HepG2 (cell line): ENCODE data around the gene B4GALT4. TPM values are rescaled to one million over a fixed set of nuclear protein-coding genes. Genes with fewer than 3 reads are reported as not detected.

ENCODE experiments used
- ATAC-seq: fragments of 200-7000 bp; cut with Tn5 transposase; 3 replicates; pipeline ENCODE4 v1.9.1; 2020; ENCODE audit warnings: mild to moderate bottlenecking, moderate library complexity
- BruUV-seq: library from RNA; stranded (reverse); fragments of 400-500 nt; replicated peaks from 2 replicates; lab custom pipeline; 2021; lab: Mats Ljungman, UMichigan
- CTCF ChIA-PET: fragments of 300-600 bp; formaldehyde crosslinking; extraction: SDS; loops from one replicate; lab custom pipeline; 2021; ENCODE audit warnings: low total read pairs, inconsistent platforms, low intra/inter-chr PET ratio; lab: Yijun Ruan, JAX
- POLR2A ChIA-PET: fragments of 350-600 bp; sonication (Branson Sonifier 250); formaldehyde crosslinking; loops from one replicate; lab custom pipeline; 2020; ENCODE audit warnings: antibody characterized with exemption, inconsistent platforms; lab: Yijun Ruan, JAX
- DNase-seq: peaks from one replicate; pipeline ENCODE4 v3.0.0-alpha.2; 2015; ENCODE audit warnings: low spot score
- FAIRE-seq: peaks from 3 replicates; lab custom pipeline; 2011; peaks lifted over from hg19 to GRCh38; lab: Jason Lieb, UNC
- H2AFZ ChIP-seq: one replicate; pipeline ENCODE4 v1.6.1; 2011; ENCODE audit warnings: low read length, inconsistent platforms
- H3K27ac ChIP-seq: fragments of 300-600 bp; 3 replicates; pipeline ENCODE4 v1.8.0; 2011; ENCODE audit warnings: mixed run types, mild to moderate bottlenecking, mixed read lengths, low read length, inconsistent platforms; ENCODE audit not compliant: insufficient read depth; ENCODE audit errors: extremely low read length
- H3K27me3 ChIP-seq, 2 experiments: fragments of 200-600 bp in 1 of 2; 2 replicates in 1 of 2; 3 replicates in 1 of 2; pipeline versions ENCODE4 v1.6.0 to v1.8.0; 2011; ENCODE audit warnings: low read length in 2 of 2, mild to moderate bottlenecking in 2 of 2, moderate library complexity in 2 of 2, inconsistent platforms in 1 of 2; ENCODE audit not compliant: insufficient read depth in 2 of 2, control insufficient read depth in 1 of 2
- H3K36me3 ChIP-seq, 2 experiments: fragments of 200-600 bp in 1 of 2; replicated peaks in 1 of 2; 2 replicates in 1 of 2; 3 replicates in 1 of 2; pipeline versions ENCODE4 v1.5.1 to v1.8.0; 2011; ENCODE audit warnings: low read length in 2 of 2, inconsistent platforms in 1 of 2; ENCODE audit not compliant: insufficient read depth in 2 of 2, control insufficient read depth in 1 of 2
- H3K4me1 ChIP-seq: 2 replicates; pipeline ENCODE4 v1.5.1; 2012; ENCODE audit warnings: low read length, inconsistent platforms; ENCODE audit not compliant: insufficient read depth
- H3K4me2 ChIP-seq: 2 replicates; pipeline ENCODE4 v1.6.0; 2011; ENCODE audit warnings: low read depth, low read length, inconsistent platforms
- H3K4me3 ChIP-seq, 3 experiments: fragments of 200-600 bp in 1 of 3; sonication (generic), shearing (Covaris generic) in 1 of 3; replicated peaks in 1 of 3; 2 replicates each; pipeline ENCODE4 v1.5.1; 2011 to 2016; ENCODE audit warnings: low read length in 3 of 3, inconsistent platforms in 2 of 3, low read depth in 2 of 3, mild to moderate bottlenecking in 2 of 3, control low read depth in 1 of 3, mixed read lengths in 1 of 3; ENCODE audit not compliant: insufficient read depth in 1 of 3
- H3K79me2 ChIP-seq: one replicate; pipeline ENCODE4 v1.6.1; 2011; ENCODE audit warnings: low read length, inconsistent platforms; ENCODE audit not compliant: insufficient read depth
- H3K9ac ChIP-seq: 2 replicates; pipeline ENCODE4 v1.6.0; 2011; ENCODE audit warnings: mild to moderate bottlenecking, low read depth, low read length, inconsistent platforms; ENCODE audit not compliant: insufficient read depth
- H3K9me3 ChIP-seq: 2 replicates; pipeline ENCODE4 v1.5.1; 2012; ENCODE audit warnings: mild to moderate bottlenecking, low read length
- H4K20me1 ChIP-seq: 2 replicates; pipeline ENCODE4 v1.6.0; 2011; ENCODE audit warnings: inconsistent platforms, mild to moderate bottlenecking, low read length, moderate library complexity; ENCODE audit not compliant: insufficient read depth
- ATF1 ChIP-seq: IDR thresholded peaks from 2 replicates; pipeline ENCODE4 v1.6.1; 2016; ENCODE audit warnings: mild to moderate bottlenecking, control low read depth
- KAT7 ChIP-seq: IDR thresholded peaks from 2 replicates; pipeline ENCODE4 v1.6.1; 2018; ENCODE audit warnings: borderline replicate concordance, missing compliant biosample characterization
- RFXANK ChIP-seq: IDR thresholded peaks from 2 replicates; pipeline ENCODE4 v1.6.1; 2016
- SPEN ChIP-seq: sonication (generic); formaldehyde crosslinking; IDR thresholded peaks from 2 replicates; pipeline ENCODE4 v1.5.1; 2020; ENCODE audit warnings: low read depth, mild to moderate bottlenecking, missing genetic modification reagents
- WGBS: methylation state at CpG from one replicate; pipeline ENCODE4 v1.1.6; 2017; ENCODE audit warnings: low lambda C conversion rate; 5-methylcytosine and 5-hydroxymethylcytosine counted together
- in situ Hi-C: cut with HindIII; loops from 2 replicates; pipeline ENCODE4 v1.10.0; 2017; ENCODE audit warnings: low pct_unique_long_range_greater_than_20kb; ENCODE audit not compliant: extremely low pct_ligation_motif_present
- intact Hi-C: fragments of 100-400 bp; cut with micrococcal nuclease; formaldehyde crosslinking; loops from one replicate; pipeline ENCODE4 v1.10.0; 2022; ENCODE audit not compliant: unreplicated experiment
- polyA plus RNA-seq, 8 experiments: library from polyadenylated mRNA; depleted of rRNA in 3 of 8; stranded (reverse) in 7 of 8; unstranded in 1 of 8; fragments of >200 nt; fragmentation: Illumina TruSeq in 4 of 8; extraction: Trizol in 4 of 8; gene quantifications; 2 replicates each; pipeline versions ENCODE4 v1.2.1 to v1.2.3, GENCODE V29; 2011 to 2016; ENCODE audit warnings: low read depth in 4 of 8, missing spikeins in 1 of 8, mixed read lengths in 1 of 8; ENCODE audit not compliant: insufficient read depth in 1 of 8
- total RNA-seq, 5 experiments: library from RNA; depleted of rRNA; stranded (reverse); fragments of >200 nt; fragmentation: Illumina TruSeq; extraction: Trizol; gene quantifications; 2 replicates each; pipeline ENCODE4 v1.2.3, GENCODE V29; 2016; ENCODE audit warnings: low read depth in 1 of 5
- TF ChIP-seq, protein P1 (sequence below): sonication (generic); formaldehyde crosslinking; IDR thresholded peaks from 2 replicates; pipeline ENCODE4 v1.4.0; 2020; ENCODE audit warnings: missing genetic modification reagents
- TF ChIP-seq, protein P2 (sequence below): sonication (generic); formaldehyde crosslinking; IDR thresholded peaks from 2 replicates; pipeline ENCODE4 v1.5.1; 2020; ENCODE audit warnings: missing genetic modification reagents, mild to moderate bottlenecking, borderline replicate concordance
- TF ChIP-seq, protein P3 (sequence below): sonication (generic); formaldehyde crosslinking; IDR thresholded peaks from 2 replicates; pipeline ENCODE4 v1.4.0; 2020; ENCODE audit warnings: mild to moderate bottlenecking, missing genetic modification reagents

Gene B4GALT4
- total and polyA plus RNA-seq, 2 of the 13 experiments (the other 11 are each of a cell fraction or from before 2014, with no cell fraction given), result 16.9 to 29.0 TPM

DNA sequence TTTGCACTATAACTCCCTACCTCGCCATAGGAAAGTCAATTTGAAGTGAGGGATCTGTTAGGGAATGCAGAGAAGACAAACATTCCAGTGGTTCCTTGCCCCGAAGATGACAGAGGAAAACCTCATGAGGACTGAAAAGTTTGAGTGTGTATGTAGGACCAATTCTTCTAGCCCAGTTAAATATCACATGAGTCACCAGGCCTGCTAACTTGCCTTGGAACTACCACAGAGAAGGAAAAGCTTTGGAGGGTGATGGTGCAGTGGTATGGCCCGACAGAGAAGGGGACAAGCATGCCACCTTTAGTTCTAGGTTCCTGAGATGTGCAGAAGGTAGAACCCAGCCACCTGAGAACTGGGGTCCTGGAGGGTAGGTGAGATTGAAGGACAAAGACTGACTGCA is 69.9 kb downstream of the B4GALT4 start:
- FAIRE-seq, result no peak
- no TSS peak for BruUV-seq

More for the DNA sequence above, 69.9 kb downstream of the B4GALT4 start:
- ATAC-seq, result no peak
- no peaks in the 10 kb centered on the region for H3K9me3 ChIP-seq
- H3K27me3 ChIP-seq, result peaks cover 0 to 2% of the 10 kb centered on the region in 2 experiments; a peak in 1 of 5 replicates
- H3K4me1 ChIP-seq, result no peaks in the 10 kb centered on the region
- no peak overlapping the region for H2AFZ ChIP-seq
- H3K4me2 ChIP-seq, result no peak overlapping the region
- no peaks in the 10 kb centered on the region for H3K79me2 ChIP-seq
- 10% methylated on average over 3 of the region's 3 CpGs for WGBS
- no peak overlapping the region for H3K27ac ChIP-seq
- no peaks in the 10 kb centered on the region for H4K20me1 ChIP-seq
- H3K4me3 ChIP-seq, result no peak overlapping the region
- POLR2A ChIA-PET, result no interaction called here
- no peak overlapping the region for H3K9ac ChIP-seq
- TF ChIP-seq, protein P1, sequence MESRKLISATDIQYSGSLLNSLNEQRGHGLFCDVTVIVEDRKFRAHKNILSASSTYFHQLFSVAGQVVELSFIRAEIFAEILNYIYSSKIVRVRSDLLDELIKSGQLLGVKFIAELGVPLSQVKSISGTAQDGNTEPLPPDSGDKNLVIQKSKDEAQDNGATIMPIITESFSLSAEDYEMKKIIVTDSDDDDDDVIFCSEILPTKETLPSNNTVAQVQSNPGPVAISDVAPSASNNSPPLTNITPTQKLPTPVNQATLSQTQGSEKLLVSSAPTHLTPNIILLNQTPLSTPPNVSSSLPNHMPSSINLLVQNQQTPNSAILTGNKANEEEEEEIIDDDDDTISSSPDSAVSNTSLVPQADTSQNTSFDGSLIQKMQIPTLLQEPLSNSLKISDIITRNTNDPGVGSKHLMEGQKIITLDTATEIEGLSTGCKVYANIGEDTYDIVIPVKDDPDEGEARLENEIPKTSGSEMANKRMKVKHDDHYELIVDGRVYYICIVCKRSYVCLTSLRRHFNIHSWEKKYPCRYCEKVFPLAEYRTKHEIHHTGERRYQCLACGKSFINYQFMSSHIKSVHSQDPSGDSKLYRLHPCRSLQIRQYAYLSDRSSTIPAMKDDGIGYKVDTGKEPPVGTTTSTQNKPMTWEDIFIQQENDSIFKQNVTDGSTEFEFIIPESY (CRISPR knock-in tag), result no peak
- TF ChIP-seq ATF1 (CRISPR knock-in tag), result no peak
- no peak for TF ChIP-seq RFXANK (CRISPR knock-in tag)
- no peak for TF ChIP-seq KAT7 (CRISPR knock-in tag)
- TF ChIP-seq, protein P2, sequence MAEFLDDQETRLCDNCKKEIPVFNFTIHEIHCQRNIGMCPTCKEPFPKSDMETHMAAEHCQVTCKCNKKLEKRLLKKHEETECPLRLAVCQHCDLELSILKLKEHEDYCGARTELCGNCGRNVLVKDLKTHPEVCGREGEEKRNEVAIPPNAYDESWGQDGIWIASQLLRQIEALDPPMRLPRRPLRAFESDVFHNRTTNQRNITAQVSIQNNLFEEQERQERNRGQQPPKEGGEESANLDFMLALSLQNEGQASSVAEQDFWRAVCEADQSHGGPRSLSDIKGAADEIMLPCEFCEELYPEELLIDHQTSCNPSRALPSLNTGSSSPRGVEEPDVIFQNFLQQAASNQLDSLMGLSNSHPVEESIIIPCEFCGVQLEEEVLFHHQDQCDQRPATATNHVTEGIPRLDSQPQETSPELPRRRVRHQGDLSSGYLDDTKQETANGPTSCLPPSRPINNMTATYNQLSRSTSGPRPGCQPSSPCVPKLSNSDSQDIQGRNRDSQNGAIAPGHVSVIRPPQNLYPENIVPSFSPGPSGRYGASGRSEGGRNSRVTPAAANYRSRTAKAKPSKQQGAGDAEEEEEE (CRISPR knock-in tag), result no peak
- TF ChIP-seq, protein P3, sequence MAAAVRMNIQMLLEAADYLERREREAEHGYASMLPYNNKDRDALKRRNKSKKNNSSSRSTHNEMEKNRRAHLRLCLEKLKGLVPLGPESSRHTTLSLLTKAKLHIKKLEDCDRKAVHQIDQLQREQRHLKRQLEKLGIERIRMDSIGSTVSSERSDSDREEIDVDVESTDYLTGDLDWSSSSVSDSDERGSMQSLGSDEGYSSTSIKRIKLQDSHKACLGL (CRISPR knock-in tag), result no peak
- no peak for TF ChIP-seq SPEN (CRISPR knock-in tag)
- TF ChIP-seq, all 625 proteins: peak for 0
- intact Hi-C loops (no loop called here), in situ Hi-C loops (no loop called here)
- H3K36me3 ChIP-seq, result no peaks in the 10 kb centered on the region
- CTCF ChIA-PET, result no interaction called here
- no peak for DNase-seq
